A172 (cell line): ENCODE data around the gene DLGAP4. TPM values are rescaled to one million over a fixed set of nuclear protein-coding genes. Genes with fewer than 3 reads are reported as not detected.
"Not testable (repeated sequence)": the region's sequence is repeated elsewhere in the genome, so short reads cannot be mapped to it uniquely, and the experiment has no call there.

Experiments used
- DNase-seq: peaks from one replicate; pipeline ENCODE4 v3.0.0-alpha.2; 2015; ENCODE audit warnings: low spot score
- total RNA-seq: library from RNA; depleted of rRNA; stranded (reverse); fragments of >200 nt; shearing (Covaris generic); gene quantifications from 2 replicates; pipeline ENCODE4 v1.2.3, GENCODE V29; 2014

The DLGAP4 gene
- total RNA-seq, 1 experiment from 2014 or later: 29.6 TPM

DNA sequence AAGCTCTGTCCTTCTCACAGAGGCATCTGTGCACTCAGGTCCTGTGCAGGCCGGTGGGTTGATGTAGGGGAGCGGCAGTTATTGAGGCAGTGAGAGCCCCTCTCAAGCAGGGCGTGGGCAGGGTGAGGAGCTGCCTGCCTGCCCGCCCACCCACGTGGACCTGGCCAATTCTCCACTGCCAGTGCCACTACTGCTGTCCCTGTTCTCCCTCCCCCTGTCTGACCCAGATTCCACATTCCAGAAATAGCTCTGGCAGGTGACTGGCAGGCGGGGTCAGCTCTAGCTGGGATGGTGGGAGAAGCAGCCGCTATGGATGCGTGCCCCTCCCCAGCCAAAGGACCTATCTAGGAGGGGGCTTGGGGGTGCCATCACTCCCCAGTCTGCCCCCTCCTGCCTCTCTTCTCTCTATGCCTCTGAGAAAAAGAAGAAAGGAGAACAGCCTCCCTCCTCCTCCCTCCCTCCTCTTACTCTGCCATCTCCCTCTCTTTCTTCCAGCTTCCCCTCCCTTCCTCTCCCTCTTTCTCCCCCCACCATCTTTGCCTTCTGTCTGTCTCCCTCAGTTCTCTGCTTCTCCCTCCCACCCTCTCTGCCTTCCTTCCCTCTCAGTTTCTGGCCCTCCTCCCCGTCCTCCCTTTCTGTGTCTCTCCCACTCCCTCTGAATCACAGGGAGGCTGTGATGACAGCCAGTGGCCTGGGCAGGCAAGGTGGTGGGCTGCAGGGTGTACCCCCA is 148.7 kb downstream of the DLGAP4 start:
- DNase-seq: peak; percentile 40

DNA sequence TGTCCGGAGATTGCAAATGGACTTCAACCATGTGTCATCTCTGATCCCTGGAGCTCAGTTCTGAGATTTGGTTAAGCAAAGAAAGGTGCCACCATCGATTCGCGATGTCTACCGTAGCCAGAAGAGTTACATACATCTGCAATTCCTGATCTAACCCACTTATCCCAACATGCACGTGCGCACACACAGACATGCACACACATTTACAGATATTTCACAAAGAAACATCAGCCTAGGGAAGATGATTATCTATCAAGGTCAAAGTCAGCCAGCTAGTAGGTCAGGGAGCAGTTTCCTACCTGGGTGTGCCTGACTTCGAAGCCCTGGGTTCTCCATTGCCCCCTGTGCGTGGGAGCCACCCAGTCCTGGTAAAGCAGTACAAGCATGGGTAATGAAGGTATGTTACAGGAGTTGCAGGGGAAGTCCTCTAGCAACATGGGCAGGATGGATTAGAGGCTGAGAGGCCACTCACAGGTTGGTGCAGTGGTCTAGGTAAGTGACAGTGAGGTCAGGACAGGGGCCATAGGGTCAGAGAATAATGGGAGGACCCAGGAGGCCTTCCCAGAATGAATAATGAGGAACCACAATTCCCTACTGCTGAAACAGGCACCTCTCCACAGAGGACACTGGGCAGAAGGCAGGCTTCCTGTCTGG is 150.0 kb downstream of the DLGAP4 start:
- DNase-seq: no peak

DNA sequence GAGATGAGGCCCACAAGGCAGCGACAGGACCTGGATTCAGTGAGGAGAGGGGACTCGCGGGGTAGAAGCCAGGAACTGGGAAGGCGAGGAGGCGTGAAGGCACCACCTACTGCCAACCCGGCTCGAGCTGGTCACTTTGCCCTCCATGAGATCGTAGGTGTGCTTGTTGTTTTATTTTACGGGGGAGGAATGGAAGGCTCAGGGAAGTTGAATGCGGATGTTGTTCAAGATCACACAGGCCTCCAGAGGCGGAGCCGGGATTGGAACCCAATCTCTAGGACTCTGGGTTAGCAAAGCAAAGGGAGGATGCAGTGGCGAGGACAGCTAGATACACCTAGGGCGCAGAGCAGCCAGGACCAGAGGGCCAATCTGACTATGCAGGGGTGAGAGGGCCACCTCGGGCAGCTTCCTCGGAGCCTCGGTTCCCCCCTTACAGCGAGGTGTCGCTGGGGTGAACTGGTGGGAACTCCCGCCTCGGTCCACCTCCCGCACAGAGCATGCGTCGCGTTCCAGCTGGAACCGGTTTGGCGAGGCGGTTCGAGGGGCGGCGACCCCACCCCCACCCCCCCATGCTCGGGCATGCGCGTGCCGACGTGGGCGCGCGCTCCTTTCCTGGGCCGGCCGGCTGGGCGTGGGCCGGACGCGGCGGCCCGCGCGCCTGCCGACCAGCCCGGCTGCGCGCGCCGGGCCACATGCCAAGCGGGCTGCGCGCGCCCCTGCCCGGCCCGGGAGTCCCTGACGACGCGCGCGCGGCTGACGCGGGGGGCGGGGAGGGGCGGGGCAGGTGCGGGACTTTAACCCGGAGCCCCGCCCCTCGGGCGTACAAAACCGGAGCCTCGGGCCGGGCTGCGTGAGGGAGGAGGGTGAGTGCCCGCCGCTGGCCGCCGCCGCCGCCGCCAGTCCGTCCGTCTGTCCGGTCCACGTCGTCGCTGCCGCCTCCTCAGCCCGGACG is 154.8 kb downstream of the DLGAP4 start:
- DNase-seq: peak; percentile 85

DNA sequence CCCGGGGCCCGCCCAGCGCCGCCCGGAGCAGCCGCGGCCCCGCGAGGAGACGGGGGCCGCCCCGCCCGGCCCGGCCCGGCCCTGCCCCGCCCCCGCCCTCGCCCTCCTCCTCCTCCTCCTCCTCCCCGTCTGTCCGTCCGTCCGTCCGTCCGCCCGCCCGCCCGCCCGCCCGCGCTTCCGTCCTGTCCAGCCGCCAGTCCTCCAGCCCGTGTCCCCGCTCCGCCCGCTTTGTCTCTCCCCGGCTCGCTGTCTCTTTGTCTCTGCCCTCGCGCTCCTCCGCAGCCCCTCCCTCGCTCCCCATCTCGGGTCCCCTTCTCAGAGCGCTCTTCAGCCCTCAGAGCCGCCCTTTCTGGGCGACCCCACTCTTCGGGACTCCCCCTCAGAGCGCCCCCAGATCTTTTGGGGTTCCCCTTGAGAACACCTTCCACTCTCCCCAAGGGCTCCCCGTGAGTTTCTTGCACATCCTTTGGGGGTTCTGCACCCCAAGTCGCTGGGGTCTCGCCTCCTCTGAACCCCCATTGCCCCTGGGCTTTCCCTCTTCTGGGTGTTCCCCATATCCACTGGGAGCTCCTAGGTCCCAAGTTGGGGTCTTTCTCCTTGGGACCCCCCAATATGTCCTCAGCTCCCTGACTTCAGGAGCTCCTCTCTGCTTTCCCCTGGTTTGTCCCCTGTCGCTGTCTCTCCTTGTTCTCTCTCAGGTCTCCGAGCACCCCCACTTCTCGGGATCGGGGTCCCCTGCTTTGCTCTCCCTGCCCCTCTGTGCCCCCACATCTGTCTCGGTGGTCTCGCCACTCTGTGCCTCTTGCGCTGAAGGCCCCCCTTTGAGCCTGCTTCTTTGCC is 155.7 kb downstream of the DLGAP4 start:
- peak; percentile 35 for DNase-seq

DNA sequence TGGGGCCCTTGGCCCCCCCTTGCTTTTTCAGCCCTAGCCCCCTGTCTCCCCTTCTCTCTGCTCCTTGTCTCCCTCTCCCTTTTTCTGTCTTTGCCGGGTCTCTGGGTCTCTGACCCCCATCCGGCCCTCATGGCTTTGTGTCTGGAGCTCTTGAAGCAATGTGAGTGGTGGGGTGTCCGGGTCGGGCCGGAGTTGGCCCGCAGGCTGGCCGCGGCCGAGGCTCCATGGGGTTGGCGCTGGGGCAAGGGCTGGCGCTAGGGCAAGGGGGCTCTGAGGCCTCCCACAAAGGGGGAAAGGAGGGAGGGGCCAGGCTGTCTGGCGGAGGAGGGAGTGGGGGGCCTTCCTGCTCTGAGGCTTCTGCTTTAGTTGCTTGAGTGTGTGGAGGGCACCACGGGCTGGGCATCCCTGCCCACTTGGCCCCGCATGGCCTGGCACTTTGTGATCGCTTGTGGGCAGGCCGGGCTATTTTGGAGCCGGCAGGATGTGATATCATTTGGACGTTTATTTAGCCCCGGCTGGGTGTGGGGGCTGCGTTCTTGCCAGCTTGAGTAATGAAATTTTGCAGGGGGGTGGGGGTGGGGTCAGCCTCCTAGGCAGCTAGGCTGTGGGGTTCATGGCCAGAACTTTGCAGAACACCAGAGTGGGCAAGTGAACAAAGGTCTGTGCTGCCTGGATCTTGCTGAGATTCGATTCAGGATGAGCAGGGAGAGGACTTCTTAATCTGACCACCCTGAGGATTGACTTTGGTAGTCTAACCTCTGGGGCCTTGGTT is 156.5 kb downstream of the DLGAP4 start:
- DNase-seq: peak; percentile 74

DNA sequence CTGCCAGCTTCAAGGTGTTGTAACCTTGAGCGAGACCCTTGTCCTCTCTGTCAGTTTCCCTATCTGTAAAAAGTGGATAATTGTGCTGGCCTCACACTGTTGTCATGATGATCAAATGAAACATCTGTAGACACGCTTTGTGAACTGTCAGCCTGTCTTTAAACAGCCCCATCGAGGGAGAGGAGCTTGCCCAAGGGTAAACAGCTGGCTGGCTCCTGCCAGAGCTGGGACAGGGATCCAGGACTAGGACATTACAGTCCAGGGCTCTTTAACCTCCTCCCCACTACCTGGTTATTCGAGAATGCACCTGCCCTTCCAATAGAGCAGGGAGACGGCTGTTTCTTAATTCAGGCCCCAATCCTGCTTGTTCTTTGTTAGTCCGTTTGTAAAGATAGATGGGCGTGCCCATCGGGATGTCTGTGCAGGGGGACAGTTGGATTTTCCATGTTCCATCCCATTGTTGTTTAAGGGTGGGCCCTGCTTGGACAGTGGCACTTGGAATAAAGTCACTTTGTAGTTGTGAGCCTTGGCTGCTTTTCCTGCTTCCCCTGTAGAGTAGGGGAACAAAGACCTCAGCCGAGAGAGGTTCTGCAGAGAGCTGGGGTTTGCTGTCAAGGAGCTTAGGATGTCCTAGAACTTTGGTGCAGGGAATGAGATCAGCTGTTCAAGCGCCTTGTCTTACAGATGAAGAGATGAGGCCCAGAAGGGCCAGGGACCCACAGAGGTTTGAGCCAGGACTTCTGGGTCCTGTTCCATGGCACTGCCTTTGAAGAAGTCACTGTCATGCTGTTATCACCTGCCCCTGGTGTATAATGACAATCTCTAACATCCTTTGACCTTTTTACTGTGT is 157.3 kb downstream of the DLGAP4 start:
- no peak for DNase-seq

DNA sequence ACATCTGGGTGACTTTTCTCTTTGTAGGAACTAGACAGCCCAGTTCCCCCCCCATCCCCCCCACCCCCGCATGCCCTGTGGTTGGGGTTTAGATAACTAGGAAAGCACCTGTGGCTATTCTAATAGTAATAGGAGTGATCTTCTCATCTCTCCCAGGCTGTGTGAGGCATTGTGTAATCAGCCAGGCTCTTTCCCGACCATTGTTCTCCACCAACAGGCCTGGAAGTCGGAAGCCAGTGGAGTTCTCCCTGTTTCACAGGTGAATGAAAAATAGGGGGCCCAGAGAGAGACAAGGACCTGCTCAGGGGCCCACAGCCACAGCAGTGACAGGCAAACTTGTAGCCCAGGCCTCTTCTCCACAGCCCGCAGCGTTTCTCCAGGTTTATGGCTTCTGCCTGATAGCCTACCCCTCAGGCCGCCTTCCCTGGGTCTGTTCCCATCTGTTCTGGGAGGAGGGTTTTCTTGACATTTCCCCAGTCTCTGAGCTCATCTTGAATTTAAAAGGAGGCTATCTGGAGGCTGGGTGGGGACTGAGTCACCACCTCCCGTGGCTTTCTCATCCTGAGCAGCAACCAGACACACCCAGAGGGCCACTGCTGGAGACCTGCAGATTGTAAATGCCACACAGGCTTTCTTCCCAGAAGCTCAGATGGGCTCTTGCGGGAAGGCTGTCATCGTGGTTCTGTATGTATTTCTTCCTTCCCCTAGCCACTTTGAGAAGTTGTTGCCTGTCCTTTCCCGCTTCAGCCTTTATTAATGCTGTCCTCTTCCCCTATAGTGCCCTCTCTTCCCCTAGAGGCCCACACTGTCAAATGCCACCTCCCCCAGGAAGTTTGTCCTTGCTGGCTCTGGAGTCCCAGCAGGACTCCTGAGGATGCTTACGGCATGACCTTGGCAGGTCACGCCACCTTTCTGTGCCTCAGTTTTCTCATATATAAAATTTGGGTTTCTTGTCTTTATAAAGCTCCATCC is 159.3 kb downstream of the DLGAP4 start:
- peak; percentile 98 for DNase-seq

DNA sequence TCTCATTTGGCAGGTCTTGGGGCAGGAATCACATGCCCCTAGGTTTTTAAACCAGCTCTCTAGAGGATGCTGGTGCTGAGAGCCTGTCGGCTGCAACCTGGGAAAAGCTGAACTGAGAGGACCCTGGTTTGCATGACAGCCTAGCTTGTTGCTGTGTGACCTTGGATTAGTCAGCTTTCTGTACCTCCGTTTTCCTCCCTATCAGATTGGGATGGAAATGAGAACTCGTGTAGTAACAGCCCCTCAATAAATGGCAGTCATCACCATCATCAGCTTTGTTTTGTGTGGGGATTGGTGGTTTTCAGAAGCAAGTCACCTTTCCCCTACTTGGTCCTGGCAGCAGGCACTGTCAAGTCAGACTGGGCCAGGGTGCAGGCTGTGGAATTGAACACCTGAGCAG is 159.9 kb downstream of the DLGAP4 start:
- no peak for DNase-seq

DNA sequence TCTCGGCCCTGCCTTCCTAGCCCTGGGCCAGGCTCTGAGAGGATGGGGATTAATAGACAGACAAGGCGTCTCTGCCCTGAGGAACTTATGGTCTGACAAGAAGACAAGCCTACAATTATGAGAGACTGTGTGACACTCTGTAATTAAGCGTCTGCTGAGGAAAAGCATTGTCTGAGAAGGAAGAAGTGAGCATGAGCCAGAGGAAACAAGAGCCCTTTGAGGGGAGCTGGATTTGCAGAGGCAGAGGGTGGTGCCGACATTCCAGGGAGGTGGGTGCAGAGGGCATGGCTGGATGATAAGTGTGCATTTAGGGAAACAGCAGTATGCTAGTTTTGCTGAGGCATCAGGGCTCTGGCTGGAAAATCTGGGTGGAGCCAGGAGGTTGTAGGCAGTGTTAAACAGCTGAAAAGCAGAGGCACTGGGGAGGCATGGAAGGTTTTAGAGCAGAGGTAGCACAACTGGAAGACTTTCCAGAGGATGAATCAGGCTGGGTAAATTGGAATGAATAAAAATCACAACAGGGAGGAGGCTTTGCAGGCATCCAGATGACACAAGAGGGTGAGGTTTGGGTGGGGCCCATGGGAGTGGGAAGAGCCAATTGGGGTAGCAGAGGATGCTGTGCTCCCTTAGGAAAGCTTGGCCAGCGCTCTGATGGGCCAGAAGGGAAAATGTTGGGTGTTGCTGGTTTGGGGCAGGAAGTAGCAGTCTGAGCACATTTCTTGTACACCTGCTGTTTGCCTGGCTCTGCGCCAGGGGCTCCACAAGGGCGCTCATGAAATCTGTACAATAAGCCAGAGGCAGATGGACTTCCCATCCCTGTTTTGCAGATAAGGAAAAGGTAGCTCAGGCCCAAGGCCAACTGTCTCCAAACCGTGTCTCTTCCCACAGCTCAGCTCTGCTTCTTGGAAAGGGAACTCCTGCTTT is 161.2 kb downstream of the DLGAP4 start:
- DNase-seq: peak; percentile 96

DNA sequence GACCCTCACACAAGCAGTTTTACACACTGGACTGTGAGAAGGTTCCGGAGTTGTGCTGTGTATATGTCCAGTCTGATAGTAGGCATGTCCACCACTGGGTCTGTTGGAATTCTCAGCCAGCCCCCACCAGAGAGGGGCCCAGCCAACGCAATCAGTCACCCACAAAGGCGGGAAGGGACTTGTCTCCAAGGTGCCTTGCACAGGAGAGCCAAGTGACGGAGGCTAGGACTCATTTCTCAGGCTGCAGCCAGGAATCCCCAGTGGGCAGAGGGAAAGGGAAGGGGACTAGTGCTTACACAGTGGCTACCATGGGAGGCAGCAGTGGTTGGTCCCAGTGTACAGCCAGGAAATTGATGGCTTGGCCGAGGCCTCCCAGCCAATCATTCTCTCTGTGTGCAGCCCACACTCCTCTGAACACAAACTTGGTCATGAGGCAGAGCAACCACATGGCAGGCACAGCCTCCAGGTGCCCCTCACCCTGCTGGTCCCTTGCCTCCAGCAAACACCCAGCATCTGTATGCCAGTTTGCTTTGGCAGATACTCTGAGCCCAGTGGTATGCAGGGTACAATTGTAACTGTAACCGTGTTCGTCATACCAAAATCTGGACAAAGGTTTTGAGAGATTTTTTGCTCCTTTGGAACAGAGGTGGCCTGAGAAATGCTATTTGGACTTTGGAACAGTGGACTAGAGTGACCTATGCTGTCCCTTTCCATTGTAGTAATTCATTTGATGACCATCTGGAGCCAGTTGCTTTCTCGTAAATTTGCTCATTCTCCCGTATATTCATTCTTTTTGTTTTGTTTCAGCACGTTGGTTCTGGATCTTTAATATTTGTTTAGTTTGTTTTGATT is 162.2 kb downstream of the DLGAP4 start:
- no peak for DNase-seq

DNA sequence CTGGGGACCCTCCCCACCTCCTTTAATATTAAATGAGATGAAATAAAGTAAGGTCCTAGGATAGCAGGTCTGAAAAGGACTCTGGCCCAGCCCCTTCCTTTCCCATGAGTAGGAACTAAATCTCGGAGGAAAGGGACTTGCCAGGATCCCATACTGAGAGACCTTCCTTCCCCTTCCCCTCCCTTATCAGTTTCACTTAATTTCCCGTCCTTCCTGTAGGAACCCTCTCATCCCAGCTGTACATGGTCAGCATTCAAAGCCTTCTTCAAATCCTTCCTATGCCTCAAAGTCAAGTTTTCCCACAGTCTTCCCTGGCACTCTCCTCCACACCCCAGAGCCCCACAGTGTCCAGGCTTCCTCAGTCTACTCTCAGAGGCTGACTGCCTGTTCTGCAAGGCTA is 163.8 kb downstream of the DLGAP4 start:
- DNase-seq: no peak

DNA sequence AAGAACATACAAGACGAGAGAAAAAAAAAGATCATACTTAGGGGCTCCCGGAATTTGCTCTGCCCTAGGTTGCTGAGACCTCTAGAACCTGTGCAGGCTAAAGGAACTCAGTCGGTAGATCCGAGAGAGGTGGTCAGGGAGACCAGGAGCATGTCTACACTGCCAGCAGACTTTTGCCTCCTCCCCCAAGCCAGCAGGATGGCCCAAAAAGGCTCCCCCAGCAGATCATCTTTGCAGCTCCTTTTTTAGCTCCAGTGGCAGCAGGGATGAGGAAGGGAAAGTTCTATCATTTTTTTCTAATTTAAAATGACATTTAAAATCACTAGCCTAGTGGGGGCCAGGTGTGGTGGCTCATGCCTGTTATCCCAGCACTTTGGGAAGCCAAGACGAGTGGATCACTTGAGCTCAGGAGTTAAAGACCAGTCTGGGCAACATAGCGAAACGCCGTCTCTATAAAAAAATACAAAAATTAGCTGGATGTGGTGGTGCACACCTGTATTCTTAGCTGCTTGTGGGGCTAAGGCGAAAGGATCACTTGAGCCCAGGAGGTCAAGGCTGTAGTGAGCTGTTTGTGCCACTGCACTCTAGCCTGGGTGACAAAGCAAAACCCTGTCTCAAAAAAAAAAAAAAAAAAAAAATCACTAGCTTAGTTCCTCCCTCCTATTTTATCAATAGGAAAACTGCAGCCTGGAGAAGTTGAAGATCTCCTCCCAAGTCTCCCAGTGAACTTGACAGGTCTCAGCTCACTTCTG is 165.9 kb downstream of the DLGAP4 start:
- no peak for DNase-seq

DNA sequence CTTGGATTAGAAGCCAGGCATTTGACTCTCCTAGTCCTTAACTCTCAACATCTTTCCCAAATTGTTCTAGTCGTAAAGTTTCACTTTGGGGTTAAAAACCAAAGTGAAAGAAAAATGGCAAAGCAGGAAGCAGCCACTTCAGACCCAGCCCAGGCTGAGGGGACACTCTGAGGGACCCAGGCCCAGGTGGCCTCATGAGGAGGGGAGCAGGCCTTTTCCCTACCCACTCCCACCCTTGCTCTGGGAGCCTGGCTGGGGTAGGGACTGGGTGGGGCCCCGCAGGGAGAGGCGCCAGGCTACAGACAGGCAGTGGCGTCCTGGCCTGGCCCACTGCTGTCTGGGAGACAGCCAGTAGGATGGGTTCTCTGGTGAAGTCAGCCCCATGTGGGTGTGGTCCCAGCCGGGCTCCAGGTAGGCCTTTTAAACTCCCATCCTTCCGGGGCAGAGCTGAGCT is 166.5 kb downstream of the DLGAP4 start:
- DNase-seq: peak; percentile 71

DNA sequence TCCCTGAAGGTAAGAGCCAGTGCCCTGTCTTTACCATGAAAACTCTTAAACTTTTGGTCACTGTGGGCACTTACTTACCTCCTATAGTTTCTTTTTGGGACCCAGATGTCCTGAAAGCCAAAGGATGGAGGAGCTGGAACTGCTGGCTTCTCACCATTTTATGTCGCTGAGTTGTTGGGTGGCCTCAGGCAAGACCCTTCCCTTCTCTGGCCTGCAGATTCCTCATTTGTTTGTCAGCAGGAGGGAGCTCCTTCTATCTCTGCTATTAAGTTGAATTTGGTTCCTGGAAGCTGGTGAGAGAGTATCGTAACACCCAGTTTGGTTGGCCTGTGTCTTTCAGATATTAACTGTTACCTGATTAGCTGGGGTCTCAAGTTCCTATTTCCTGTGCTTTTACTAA is 167.0 kb downstream of the DLGAP4 start:
- DNase-seq: no peak

DNA sequence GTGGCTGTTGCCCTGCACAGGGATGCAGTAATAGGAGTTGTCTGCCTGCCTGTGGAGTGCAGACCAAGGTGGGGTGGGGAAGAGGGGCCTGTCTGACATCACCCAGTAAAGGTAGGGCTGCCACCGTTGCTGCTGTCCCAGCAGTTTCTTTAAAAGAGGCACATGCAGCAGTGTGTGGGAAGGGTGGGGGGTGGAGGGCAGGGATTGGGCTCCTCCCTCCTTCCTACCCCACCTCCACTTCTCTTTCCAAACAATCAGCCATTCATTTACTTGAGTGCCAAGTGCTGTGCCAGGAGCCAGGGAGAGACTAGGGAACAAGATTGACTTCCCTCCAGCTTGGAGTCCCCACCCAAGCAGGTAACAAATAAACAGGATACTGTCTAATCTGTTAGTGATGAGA is 168.4 kb downstream of the DLGAP4 start:
- DNase-seq: no peak

DNA sequence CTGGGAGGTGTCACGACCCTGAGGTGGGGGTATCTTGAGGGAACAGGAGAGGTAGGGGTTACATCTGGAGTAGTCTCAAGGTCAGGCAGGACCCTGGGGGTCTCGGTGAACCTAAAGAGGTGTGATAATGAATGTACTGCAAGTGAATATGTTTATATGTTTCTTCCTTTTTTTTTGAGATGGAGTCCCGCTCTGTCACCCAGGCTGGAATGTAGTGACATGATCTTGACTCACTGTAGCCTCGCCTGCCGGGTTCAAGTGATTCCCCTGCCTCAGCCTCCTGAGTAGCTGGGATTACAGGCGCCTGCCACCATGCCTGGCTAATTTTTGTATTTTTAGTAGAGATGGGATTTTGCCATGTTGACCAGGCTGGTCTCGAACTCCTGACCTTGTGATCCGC is 168.9 kb downstream of the DLGAP4 start:
- not testable (repeated sequence) for DNase-seq
